Panc1 (cell line): Measurements from ENCODE around the gene CPNE6. TPM values are rescaled to one million over a fixed set of nuclear protein-coding genes. Genes with fewer than 3 reads are reported as not detected.

Source experiments
- ATAC-seq: fragments of 200-7000 bp; cut with Tn5 transposase; 2 replicates; pipeline ENCODE4 v1.9.1; 2020; ENCODE audit warnings: mild to moderate bottlenecking, moderate library complexity
- BruUV-seq: library from RNA; stranded (reverse); fragments of 400-500 nt; replicated peaks from 2 replicates; lab custom pipeline; 2021; lab: Mats Ljungman, UMichigan
- CTCF ChIA-PET: fragments of 300-600 bp; sonication (Branson Sonifier 250); formaldehyde crosslinking; loops from one replicate; lab custom pipeline; 2022; ENCODE audit warnings: antibody characterized with exemption; lab: Charles Lee
- POLR2A ChIA-PET: fragments of 300-600 bp; sonication (Branson Sonifier 250); formaldehyde crosslinking; loops from one replicate; lab custom pipeline; 2022; ENCODE audit warnings: antibody characterized with exemption; lab: Charles Lee
- DNase-seq: peaks from one replicate; pipeline ENCODE4 v3.0.0-alpha.2; 2010; ENCODE audit warnings: low read depth, low spot score
- H3K27ac ChIP-seq: 2 replicates; pipeline ENCODE4 v1.5.1; 2011; ENCODE audit warnings: mild to moderate bottlenecking, low read length, inconsistent platforms
- H3K27me3 ChIP-seq: fragments of 200-500 bp; sonication (Bioruptor generic); 2 replicates; pipeline ENCODE4 v1.6.0; 2014; ENCODE audit warnings: low read length, inconsistent platforms; ENCODE audit not compliant: control insufficient read depth, insufficient read depth
- H3K36me3 ChIP-seq: fragments of 200-500 bp; sonication (Bioruptor generic); 2 replicates; pipeline ENCODE4 v1.5.1; 2014; ENCODE audit warnings: inconsistent platforms, mild to moderate bottlenecking, low read length, moderate library complexity; ENCODE audit not compliant: control insufficient read depth, insufficient read depth
- H3K4me1 ChIP-seq: 2 replicates; pipeline ENCODE4 v1.5.1; 2011; ENCODE audit warnings: inconsistent platforms, mild to moderate bottlenecking, low read length, moderate library complexity; ENCODE audit not compliant: control insufficient read depth, insufficient read depth
- H3K4me3 ChIP-seq, 2 experiments: 2 replicates each; pipeline ENCODE4 v1.5.1; 2011 to 2012; ENCODE audit warnings: low read depth in 2 of 2, low read length in 2 of 2, mild to moderate bottlenecking in 2 of 2, inconsistent platforms in 1 of 2, moderate library complexity in 1 of 2
- H3K9me3 ChIP-seq: fragments of 200-500 bp; sonication (Bioruptor generic); 2 replicates; pipeline ENCODE4 v1.5.1; 2014; ENCODE audit warnings: low read depth, mild to moderate bottlenecking, inconsistent platforms, low read length, moderate library complexity; ENCODE audit not compliant: control insufficient read depth, insufficient read depth
- POLR2AphosphoS5 ChIP-seq: IDR thresholded peaks from 2 replicates; pipeline ENCODE4 v1.6.1; 2012; ENCODE audit warnings: mild to moderate bottlenecking, low read depth, low read length, moderate library complexity
- SIN3A ChIP-seq: IDR thresholded peaks from 2 replicates; pipeline ENCODE4 v1.6.1; 2012; ENCODE audit warnings: low read depth, mild to moderate bottlenecking, low read length, moderate library complexity, borderline replicate concordance; ENCODE audit not compliant: insufficient read depth
- TCF7L2 ChIP-seq: IDR thresholded peaks from 2 replicates; pipeline ENCODE4 v1.6.1; 2011; ENCODE audit warnings: mild to moderate bottlenecking, low read depth, low read length, inconsistent platforms
- in situ Hi-C: cut with HindIII; loops from 2 replicates; pipeline ENCODE4 v1.10.0; 2016; ENCODE audit warnings: low sequenced_read_pairs, low pct_unique_long_range_greater_than_20kb
- intact Hi-C: fragments of 100-400 bp; cut with micrococcal nuclease; formaldehyde crosslinking; loops from one replicate; pipeline ENCODE4 v1.10.0; 2022; ENCODE audit not compliant: unreplicated experiment
- total RNA-seq: library from RNA; stranded (reverse); gene quantifications from one replicate; pipeline ENCODE4 v1.2.1, GENCODE V29; 2021; ENCODE audit not compliant: unreplicated experiment
- TF ChIP-seq, protein P1 (sequence below), 2 experiments: IDR thresholded peaks; 2 replicates each; pipeline ENCODE4 v1.6.1; 2011 to 2012; ENCODE audit warnings: low read depth in 2 of 2, control low read depth in 1 of 2, low read length in 1 of 2, mild to moderate bottlenecking in 1 of 2, moderate library complexity in 1 of 2; ENCODE audit not compliant: insufficient read depth in 1 of 2
- TF ChIP-seq, protein P2 (sequence below): fragments of 450-650 bp; IDR thresholded peaks from 2 replicates; pipeline ENCODE4 v1.5.1; 2017; ENCODE audit warnings: mild to moderate bottlenecking

CPNE6 gene
- total RNA-seq, 1 experiment from 2014 or later, result not detected

DNA sequence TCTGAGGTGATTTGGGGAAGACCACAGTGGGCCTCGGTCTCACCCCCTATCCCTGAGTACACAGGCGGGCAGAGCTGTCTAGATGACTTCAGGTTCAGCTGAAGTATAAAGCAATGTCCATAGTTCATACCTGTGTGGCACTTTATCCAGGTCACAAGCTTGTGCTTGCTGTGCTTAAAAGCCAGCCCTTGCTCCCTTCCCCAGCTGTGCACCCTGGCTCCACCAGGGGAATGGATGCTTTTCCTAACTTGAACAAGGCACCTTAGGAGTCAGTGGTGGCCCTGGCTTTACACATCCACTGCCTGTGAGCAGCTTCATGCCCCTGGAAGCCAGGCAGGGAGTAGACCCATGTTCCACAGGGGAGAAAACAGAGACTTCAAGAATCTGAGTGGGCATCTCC is 14.1 kb upstream of the CPNE6 start:
- H3K27me3 ChIP-seq, result no peaks in the 10 kb centered on the region; the same call in 1 of the 2 replicates
- no peaks in the 10 kb centered on the region for H3K9me3 ChIP-seq
- DNase-seq, result no peak
- peak; percentile 30; the same call in 1 of the 2 replicates for ATAC-seq
- ChIA-PET CTCF (interaction anchor here (0.6 to 2.8 kb wide), 3 partner anchors 34 to 85 kb away, joined by 6 to 50 read pairs (median 37); no protein-coding TSS in a partner anchor), POLR2A (no interaction called here)
- H3K4me1 ChIP-seq, result no peaks in the 10 kb centered on the region
- no peaks in the 10 kb centered on the region for H3K36me3 ChIP-seq
- TF ChIP-seq, protein P1, sequence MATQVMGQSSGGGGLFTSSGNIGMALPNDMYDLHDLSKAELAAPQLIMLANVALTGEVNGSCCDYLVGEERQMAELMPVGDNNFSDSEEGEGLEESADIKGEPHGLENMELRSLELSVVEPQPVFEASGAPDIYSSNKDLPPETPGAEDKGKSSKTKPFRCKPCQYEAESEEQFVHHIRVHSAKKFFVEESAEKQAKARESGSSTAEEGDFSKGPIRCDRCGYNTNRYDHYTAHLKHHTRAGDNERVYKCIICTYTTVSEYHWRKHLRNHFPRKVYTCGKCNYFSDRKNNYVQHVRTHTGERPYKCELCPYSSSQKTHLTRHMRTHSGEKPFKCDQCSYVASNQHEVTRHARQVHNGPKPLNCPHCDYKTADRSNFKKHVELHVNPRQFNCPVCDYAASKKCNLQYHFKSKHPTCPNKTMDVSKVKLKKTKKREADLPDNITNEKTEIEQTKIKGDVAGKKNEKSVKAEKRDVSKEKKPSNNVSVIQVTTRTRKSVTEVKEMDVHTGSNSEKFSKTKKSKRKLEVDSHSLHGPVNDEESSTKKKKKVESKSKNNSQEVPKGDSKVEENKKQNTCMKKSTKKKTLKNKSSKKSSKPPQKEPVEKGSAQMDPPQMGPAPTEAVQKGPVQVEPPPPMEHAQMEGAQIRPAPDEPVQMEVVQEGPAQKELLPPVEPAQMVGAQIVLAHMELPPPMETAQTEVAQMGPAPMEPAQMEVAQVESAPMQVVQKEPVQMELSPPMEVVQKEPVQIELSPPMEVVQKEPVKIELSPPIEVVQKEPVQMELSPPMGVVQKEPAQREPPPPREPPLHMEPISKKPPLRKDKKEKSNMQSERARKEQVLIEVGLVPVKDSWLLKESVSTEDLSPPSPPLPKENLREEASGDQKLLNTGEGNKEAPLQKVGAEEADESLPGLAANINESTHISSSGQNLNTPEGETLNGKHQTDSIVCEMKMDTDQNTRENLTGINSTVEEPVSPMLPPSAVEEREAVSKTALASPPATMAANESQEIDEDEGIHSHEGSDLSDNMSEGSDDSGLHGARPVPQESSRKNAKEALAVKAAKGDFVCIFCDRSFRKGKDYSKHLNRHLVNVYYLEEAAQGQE (IDR thresholded peaks at IDR 0.05; ENCODE audit: insufficient read depth in 1 of 2, low read depth in 2 of 2, low read length in 1 of 2), result no peak
- TF ChIP-seq, protein P2, sequence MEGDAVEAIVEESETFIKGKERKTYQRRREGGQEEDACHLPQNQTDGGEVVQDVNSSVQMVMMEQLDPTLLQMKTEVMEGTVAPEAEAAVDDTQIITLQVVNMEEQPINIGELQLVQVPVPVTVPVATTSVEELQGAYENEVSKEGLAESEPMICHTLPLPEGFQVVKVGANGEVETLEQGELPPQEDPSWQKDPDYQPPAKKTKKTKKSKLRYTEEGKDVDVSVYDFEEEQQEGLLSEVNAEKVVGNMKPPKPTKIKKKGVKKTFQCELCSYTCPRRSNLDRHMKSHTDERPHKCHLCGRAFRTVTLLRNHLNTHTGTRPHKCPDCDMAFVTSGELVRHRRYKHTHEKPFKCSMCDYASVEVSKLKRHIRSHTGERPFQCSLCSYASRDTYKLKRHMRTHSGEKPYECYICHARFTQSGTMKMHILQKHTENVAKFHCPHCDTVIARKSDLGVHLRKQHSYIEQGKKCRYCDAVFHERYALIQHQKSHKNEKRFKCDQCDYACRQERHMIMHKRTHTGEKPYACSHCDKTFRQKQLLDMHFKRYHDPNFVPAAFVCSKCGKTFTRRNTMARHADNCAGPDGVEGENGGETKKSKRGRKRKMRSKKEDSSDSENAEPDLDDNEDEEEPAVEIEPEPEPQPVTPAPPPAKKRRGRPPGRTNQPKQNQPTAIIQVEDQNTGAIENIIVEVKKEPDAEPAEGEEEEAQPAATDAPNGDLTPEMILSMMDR, result no peak
- TF ChIP-seq POLR2AphosphoS5, result no peak
- TF ChIP-seq TCF7L2, result no peak
- no peak for TF ChIP-seq SIN3A
- in situ Hi-C loops (no loop called here), intact Hi-C loops (no loop called here)
- H3K4me3 ChIP-seq, result no peak overlapping the region
- no TSS peak for BruUV-seq
- no peak overlapping the region for H3K27ac ChIP-seq

DNA sequence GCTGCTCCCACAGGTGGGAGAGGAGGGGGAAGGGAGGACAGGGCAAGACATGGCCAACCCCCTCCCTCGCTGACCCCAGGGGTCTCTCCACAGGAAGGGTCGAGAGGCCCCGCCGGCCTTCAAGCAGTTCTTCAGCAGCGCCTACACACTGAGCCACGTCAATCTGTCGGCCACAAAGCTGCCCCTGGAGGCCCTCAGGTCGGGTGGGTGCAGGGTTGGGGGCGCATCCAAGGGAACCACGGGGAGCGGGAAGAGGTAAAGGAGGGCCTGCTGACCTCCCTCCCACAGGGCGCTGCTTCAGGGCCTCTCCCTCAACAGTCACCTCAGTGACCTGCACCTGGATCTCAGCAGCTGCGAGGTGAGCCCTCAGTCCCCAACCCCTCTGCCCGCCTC is 13.5 kb upstream of the CPNE6 start:
- in situ Hi-C loops, result no loop called here

More for the DNA sequence above, 13.5 kb upstream of the CPNE6 start:
- TF ChIP-seq TCF7L2 (no peak), SIN3A (no peak), POLR2AphosphoS5 (no peak)
- TF ChIP-seq, protein P2, result no peak
- TF ChIP-seq, protein P1 (IDR thresholded peaks at IDR 0.05; ENCODE audit: insufficient read depth in 1 of 2, low read depth in 2 of 2, low read length in 1 of 2), result no peak
- Histone ChIP-seq H3K27ac (no peak overlapping the region), H3K4me1 (no peaks in the 10 kb centered on the region), H3K9me3 (no peaks in the 10 kb centered on the region), H3K4me3 (no peak overlapping the region), H3K27me3 (no peaks in the 10 kb centered on the region; the same call in 1 of the 2 replicates), H3K36me3 (no peaks in the 10 kb centered on the region)
- BruUV-seq, result no TSS peak
- intact Hi-C loops, result loop anchor here (1.0 to 2.0 kb wide), 2 partner anchors 32 to 51 kb away; no protein-coding TSS in a partner anchor
- DNase-seq (no peak), ATAC-seq (peak; percentile 17)
- POLR2A ChIA-PET, result interaction anchor here (1.0 kb wide), 1 partner anchor 57 kb away, joined by 4 read pairs; the partner anchor contains the start of genes DCAF11 and NRL
- CTCF ChIA-PET, result interaction anchor here (0.6 to 2.8 kb wide), 9 partner anchors 19 to 105 kb away, joined by 3 to 50 read pairs (median 4); partner anchors contain the start of genes DCAF11, IRF9 and NRL
